Measurements from ENCODE around the gene RS1.

DNA sequence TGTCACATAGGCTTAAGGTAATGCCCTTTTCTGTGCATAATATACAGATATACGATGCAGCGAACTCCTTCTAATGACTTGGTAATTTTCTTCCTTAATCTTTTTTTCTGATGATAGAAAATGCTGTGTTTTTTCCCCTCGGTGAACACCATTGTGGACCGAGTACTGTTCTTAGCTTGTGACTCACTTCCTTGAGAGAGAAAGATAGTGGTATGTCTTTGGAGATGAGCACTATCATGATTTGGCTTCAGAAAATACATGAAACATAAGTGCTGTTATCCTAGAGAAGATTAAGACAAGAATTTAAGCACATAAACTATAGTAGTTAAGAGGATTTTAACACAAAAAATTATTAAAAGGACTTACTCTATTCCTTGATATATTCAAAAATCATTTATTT lies 63.9 kb downstream of the RS1 start:
- TF ChIP-seq CTCF (optimal IDR thresholded peaks at IDR 0.05 in 1 of 3, IDR thresholded peaks at IDR 0.05 in 1 of 3, conservative IDR thresholded peaks at IDR 0.05 in 1 of 3; ENCODE audit: extremely low read depth in 1 of 3, insufficient read depth in 2 of 3, low read length in 3 of 3) (no peak), EZH2 (IDR thresholded peaks at IDR 0.05; ENCODE audit: low read length) (no peak)
